ENCODE measurements around the gene BTBD9. TPM values are rescaled to one million over a fixed set of nuclear protein-coding genes. Genes with fewer than 3 reads are reported as not detected.
A peak's percentile ranks its signal among the peaks of the same experiment; 100 is the strongest.

Gene BTBD9
- total RNA-seq, 1 donor: 21.4 TPM

GRCh38 chr6:38364775-38365174 lies 275.0 kb downstream of the BTBD9 start:
- DNase-seq (ENCODE audit: low read depth): no peak
- H3K4me3 ChIP-seq (ENCODE audit: low read depth, low read length): no peak overlapping the region
- TF ChIP-seq CTCF (IDR thresholded peaks at IDR 0.05; ENCODE audit: insufficient read depth, low read length): no peak

- TF ChIP-seq CTCF (IDR thresholded peaks at IDR 0.05; ENCODE audit: insufficient read depth, low read length): no peak
- DNase-seq (ENCODE audit: low read depth): peak; percentile 11
- no peak overlapping the region for H3K4me3 ChIP-seq (ENCODE audit: low read depth, low read length)
Measured at GRCh38 chr6:38364127-38364526, 275.6 kb downstream of the BTBD9 start.

- TF ChIP-seq CTCF (IDR thresholded peaks at IDR 0.05; ENCODE audit: insufficient read depth, low read length): no peak
- DNase-seq (ENCODE audit: low read depth): no peak
- no peak overlapping the region for H3K4me3 ChIP-seq (ENCODE audit: low read depth, low read length)
Measured at GRCh38 chr6:38355519-38355918, 284.2 kb downstream of the BTBD9 start.

GRCh38 chr6:38354905-38355304 lies 284.8 kb downstream of the BTBD9 start:
- no peak for DNase-seq (ENCODE audit: low read depth)
- no peak overlapping the region for H3K4me3 ChIP-seq (ENCODE audit: low read depth, low read length)
- TF ChIP-seq CTCF (IDR thresholded peaks at IDR 0.05; ENCODE audit: insufficient read depth, low read length): no peak

- DNase-seq (ENCODE audit: low read depth): no peak
- no peak for TF ChIP-seq CTCF (IDR thresholded peaks at IDR 0.05; ENCODE audit: insufficient read depth, low read length)
- no peak overlapping the region for H3K4me3 ChIP-seq (ENCODE audit: low read depth, low read length)
Measured at GRCh38 chr6:38354037-38354381, 285.7 kb downstream of the BTBD9 start.

- DNase-seq (ENCODE audit: low read depth): no peak
- TF ChIP-seq CTCF (IDR thresholded peaks at IDR 0.05; ENCODE audit: insufficient read depth, low read length): no peak
- H3K4me3 ChIP-seq (ENCODE audit: low read depth, low read length): no peak overlapping the region
Measured at GRCh38 chr6:38353310-38354036, 286.3 kb downstream of the BTBD9 start.

GRCh38 chr6:38352636-38353035 lies 287.1 kb downstream of the BTBD9 start:
- no peak for TF ChIP-seq CTCF (IDR thresholded peaks at IDR 0.05; ENCODE audit: insufficient read depth, low read length)
- DNase-seq (ENCODE audit: low read depth): no peak

More at GRCh38 chr6:38352636-38353035, 287.1 kb downstream of the BTBD9 start:
- no peak overlapping the region for H3K4me3 ChIP-seq (ENCODE audit: low read depth, low read length)
